ENCODE results near the gene PPT2.

- TF ChIP-seq, protein P1, sequence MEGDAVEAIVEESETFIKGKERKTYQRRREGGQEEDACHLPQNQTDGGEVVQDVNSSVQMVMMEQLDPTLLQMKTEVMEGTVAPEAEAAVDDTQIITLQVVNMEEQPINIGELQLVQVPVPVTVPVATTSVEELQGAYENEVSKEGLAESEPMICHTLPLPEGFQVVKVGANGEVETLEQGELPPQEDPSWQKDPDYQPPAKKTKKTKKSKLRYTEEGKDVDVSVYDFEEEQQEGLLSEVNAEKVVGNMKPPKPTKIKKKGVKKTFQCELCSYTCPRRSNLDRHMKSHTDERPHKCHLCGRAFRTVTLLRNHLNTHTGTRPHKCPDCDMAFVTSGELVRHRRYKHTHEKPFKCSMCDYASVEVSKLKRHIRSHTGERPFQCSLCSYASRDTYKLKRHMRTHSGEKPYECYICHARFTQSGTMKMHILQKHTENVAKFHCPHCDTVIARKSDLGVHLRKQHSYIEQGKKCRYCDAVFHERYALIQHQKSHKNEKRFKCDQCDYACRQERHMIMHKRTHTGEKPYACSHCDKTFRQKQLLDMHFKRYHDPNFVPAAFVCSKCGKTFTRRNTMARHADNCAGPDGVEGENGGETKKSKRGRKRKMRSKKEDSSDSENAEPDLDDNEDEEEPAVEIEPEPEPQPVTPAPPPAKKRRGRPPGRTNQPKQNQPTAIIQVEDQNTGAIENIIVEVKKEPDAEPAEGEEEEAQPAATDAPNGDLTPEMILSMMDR (IDR thresholded peaks at IDR 0.05), result no peak
- no peak for TF ChIP-seq EP300 (IDR thresholded peaks at IDR 0.05; ENCODE audit: low read depth)
- no peak for TF ChIP-seq POLR2AphosphoS5 (IDR thresholded peaks at IDR 0.05)
Observed at GRCh38 chr6:32182555-32182981, 28.6 kb downstream of the PPT2 start.
